Activated CD4-positive, alpha-beta memory T cell treated with anti-CD3 and anti-CD28 coated beads, Interleukin-2, amount 10 ng/mL, durations not matched to agents 7 days and 5 days (primary cell): ENCODE results near the gene ICE2. TPM values are rescaled to one million over a fixed set of nuclear protein-coding genes. Genes with fewer than 3 reads are reported as not detected.

Experiments used
- CTCF ChIA-PET: fragments of 350-600 bp; sonication (Branson Sonifier 250); formaldehyde crosslinking; loops from one replicate; lab custom pipeline; 2021; ENCODE audit warnings: antibody characterized with exemption, inconsistent platforms; lab: Charles Lee
- POLR2A ChIA-PET: fragments of 350-600 bp; sonication (Branson Sonifier 250); formaldehyde crosslinking; loops from one replicate; lab custom pipeline; 2021; ENCODE audit warnings: antibody characterized with exemption; lab: Charles Lee
- DNase-seq: peaks from one replicate; pipeline ENCODE4 v3.0.0-alpha.2; 2020
- H3K27ac Mint-ChIP-seq: one replicate; pipeline ENCODE4 v1.8.0; 2021; ENCODE audit warnings: mild to moderate bottlenecking, mixed read lengths
- H3K27me3 Mint-ChIP-seq: one replicate; pipeline ENCODE4 v1.8.0; 2021; ENCODE audit warnings: mixed read lengths
- H3K36me3 Mint-ChIP-seq: one replicate; pipeline ENCODE4 v1.8.0; 2021; ENCODE audit warnings: low read depth, mixed read lengths
- H3K4me1 Mint-ChIP-seq: one replicate; pipeline ENCODE4 v1.8.0; 2021; ENCODE audit warnings: mixed read lengths
- H3K4me3 Mint-ChIP-seq: one replicate; pipeline ENCODE4 v1.8.0; 2021; ENCODE audit warnings: mild to moderate bottlenecking, mixed read lengths
- H3K9me3 Mint-ChIP-seq: one replicate; pipeline ENCODE4 v1.8.0; 2021; ENCODE audit warnings: mixed read lengths
- total RNA-seq, 2 experiments: library from RNA; stranded (reverse); gene quantifications; one replicate each; pipeline ENCODE4 v1.2.3, GENCODE V29; 2021

ICE2 gene
- total RNA-seq, 2 experiments from 2014 or later: 56.9 to 60.4 TPM

- POLR2A ChIA-PET: interaction anchor here (0.6 to 2.1 kb wide), 3 partner anchors 16 to 43 kb away, joined by 3 to 8 read pairs (median 3); partner anchors contain the start of genes ANXA2 and ICE2
- DNase-seq: no peak
- no peaks in the 10 kb centered on the region for H3K27me3 Mint-ChIP-seq
- no peak overlapping the region for H3K27ac Mint-ChIP-seq
- H3K4me1 Mint-ChIP-seq: peaks cover 1% of the 10 kb centered on the region
- peaks cover 15% of the 10 kb centered on the region for H3K36me3 Mint-ChIP-seq
- no peaks in the 10 kb centered on the region for H3K9me3 Mint-ChIP-seq
- CTCF ChIA-PET: interaction anchor here (0.6 to 2.3 kb wide), 2 partner anchors 43 to 80 kb away, joined by 3 to 23 read pairs; partner anchors contain the start of gene ANXA2
- H3K4me3 Mint-ChIP-seq: no peak overlapping the region
Measured at GRCh38 chr15:60441331-60441730, 37.6 kb downstream of the ICE2 start.

- no peak for DNase-seq
- ChIA-PET POLR2A (interaction anchor here (0.6 kb wide), 1 partner anchor 30 kb away, joined by 3 read pairs; no protein-coding TSS in a partner anchor), CTCF (interaction anchor here (1.1 kb wide), 1 partner anchor 82 kb away, joined by 4 read pairs; no protein-coding TSS in a partner anchor)
- Mint-ChIP-seq H3K36me3 (peaks cover 19% of the 10 kb centered on the region), H3K27ac (no peak overlapping the region), H3K4me1 (peaks cover 1% of the 10 kb centered on the region), H3K9me3 (no peaks in the 10 kb centered on the region), H3K27me3 (no peaks in the 10 kb centered on the region), H3K4me3 (no peak overlapping the region)
Measured at GRCh38 chr15:60438646-60439045, 40.3 kb downstream of the ICE2 start.

- Mint-ChIP-seq H3K27ac (no peak overlapping the region), H3K36me3 (peaks cover 25% of the 10 kb centered on the region), H3K9me3 (no peaks in the 10 kb centered on the region), H3K27me3 (no peaks in the 10 kb centered on the region), H3K4me3 (no peak overlapping the region), H3K4me1 (peaks cover 6% of the 10 kb centered on the region)
- DNase-seq: no peak
- ChIA-PET POLR2A (no interaction called here), CTCF (interaction anchor here (1.8 kb wide), 1 partner anchor 91 kb away, joined by 5 read pairs; no protein-coding TSS in a partner anchor)
Measured at GRCh38 chr15:60428935-60429334, 50.0 kb downstream of the ICE2 start.

- H3K27me3 Mint-ChIP-seq: no peaks in the 10 kb centered on the region
- peaks cover 32% of the 10 kb centered on the region for H3K36me3 Mint-ChIP-seq
- H3K4me3 Mint-ChIP-seq: no peak overlapping the region
- ChIA-PET POLR2A (no interaction called here), CTCF (interaction anchor here (0.9 to 1.1 kb wide), 2 partner anchors 94 to 101 kb away, joined by 3 to 4 read pairs; no protein-coding TSS in a partner anchor)
- H3K27ac Mint-ChIP-seq: no peak overlapping the region
- DNase-seq: no peak
- peaks cover 11% of the 10 kb centered on the region for H3K4me1 Mint-ChIP-seq
- no peaks in the 10 kb centered on the region for H3K9me3 Mint-ChIP-seq
Measured at GRCh38 chr15:60426870-60427508, 52.0 kb downstream of the ICE2 start.

- ChIA-PET CTCF (interaction anchor here (1.2 kb wide), 1 partner anchor 95 kb away, joined by 3 read pairs; no protein-coding TSS in a partner anchor), POLR2A (interaction anchor here (0.9 to 1.5 kb wide), 3 partner anchors 16 to 53 kb away, joined by 3 read pairs; no protein-coding TSS in a partner anchor)
- Mint-ChIP-seq H3K27me3 (no peaks in the 10 kb centered on the region), H3K9me3 (no peaks in the 10 kb centered on the region), H3K4me3 (no peak overlapping the region), H3K27ac (no peak overlapping the region), H3K4me1 (peaks cover 10% of the 10 kb centered on the region), H3K36me3 (peaks cover 29% of the 10 kb centered on the region)
- DNase-seq: no peak
Measured at GRCh38 chr15:60425461-60425860, 53.5 kb downstream of the ICE2 start.

GRCh38 chr15:60424006-60424405, 54.9 kb downstream of the ICE2 start:
- DNase-seq: no peak
- no peak overlapping the region for H3K4me3 Mint-ChIP-seq
- H3K36me3 Mint-ChIP-seq: peaks cover 32% of the 10 kb centered on the region
- H3K27ac Mint-ChIP-seq: no peak overlapping the region
- H3K4me1 Mint-ChIP-seq: peaks cover 10% of the 10 kb centered on the region
- H3K9me3 Mint-ChIP-seq: no peaks in the 10 kb centered on the region
- POLR2A ChIA-PET: interaction anchor here (1.2 kb wide), 1 partner anchor 26 kb away, joined by 4 read pairs; the partner anchor contains the start of gene ANXA2
- CTCF ChIA-PET: no interaction called here
- H3K27me3 Mint-ChIP-seq: no peaks in the 10 kb centered on the region

- POLR2A ChIA-PET: interaction anchor here (1.2 kb wide), 1 partner anchor 26 kb away, joined by 4 read pairs; the partner anchor contains the start of gene ANXA2
- DNase-seq: no peak
- Mint-ChIP-seq H3K36me3 (peaks cover 31% of the 10 kb centered on the region), H3K4me1 (peaks cover 10% of the 10 kb centered on the region), H3K4me3 (no peak overlapping the region), H3K27me3 (no peaks in the 10 kb centered on the region), H3K9me3 (no peaks in the 10 kb centered on the region), H3K27ac (no peak overlapping the region)
- CTCF ChIA-PET: no interaction called here
Measured at GRCh38 chr15:60423537-60423936, 55.4 kb downstream of the ICE2 start.

- ChIA-PET CTCF (no interaction called here), POLR2A (interaction anchor here (1.3 kb wide), 1 partner anchor 16 kb away, joined by 3 read pairs; no protein-coding TSS in a partner anchor)
- Mint-ChIP-seq H3K4me1 (peaks cover 10% of the 10 kb centered on the region), H3K27me3 (no peaks in the 10 kb centered on the region), H3K4me3 (no peak overlapping the region), H3K9me3 (no peaks in the 10 kb centered on the region), H3K36me3 (peaks cover 27% of the 10 kb centered on the region), H3K27ac (no peak overlapping the region)
- DNase-seq: no peak
Measured at GRCh38 chr15:60421544-60421943, 57.4 kb downstream of the ICE2 start.

- Mint-ChIP-seq H3K27ac (no peak overlapping the region), H3K4me1 (peaks cover 10% of the 10 kb centered on the region), H3K36me3 (peaks cover 27% of the 10 kb centered on the region), H3K27me3 (no peaks in the 10 kb centered on the region), H3K9me3 (no peaks in the 10 kb centered on the region), H3K4me3 (no peak overlapping the region)
- POLR2A ChIA-PET: no interaction called here
- CTCF ChIA-PET: interaction anchor here (1.2 kb wide), 1 partner anchor 11 kb away, joined by 5 read pairs; no protein-coding TSS in a partner anchor
- DNase-seq: no peak
Measured at GRCh38 chr15:60420203-60420716, 58.7 kb downstream of the ICE2 start.

- peaks cover 27% of the 10 kb centered on the region for H3K36me3 Mint-ChIP-seq
- H3K9me3 Mint-ChIP-seq: no peaks in the 10 kb centered on the region
- H3K4me1 Mint-ChIP-seq: peaks cover 10% of the 10 kb centered on the region
- DNase-seq: no peak
- no peak overlapping the region for H3K27ac Mint-ChIP-seq
- no peak overlapping the region for H3K4me3 Mint-ChIP-seq
- no peaks in the 10 kb centered on the region for H3K27me3 Mint-ChIP-seq
- CTCF ChIA-PET: interaction anchor here (1.2 kb wide), 1 partner anchor 10 kb away, joined by 5 read pairs; no protein-coding TSS in a partner anchor
- POLR2A ChIA-PET: no interaction called here
Measured at GRCh38 chr15:60419753-60420152, 59.2 kb downstream of the ICE2 start.

GRCh38 chr15:60418096-60418495, 60.8 kb downstream of the ICE2 start:
- no peaks in the 10 kb centered on the region for H3K4me1 Mint-ChIP-seq
- ChIA-PET CTCF (interaction anchor here (0.6 kb wide), 1 partner anchor 420 kb away, joined by 4 read pairs; no protein-coding TSS in a partner anchor), POLR2A (interaction anchor here (0.7 to 1.7 kb wide), 2 partner anchors 9 to 20 kb away, joined by 3 to 10 read pairs; partner anchors contain the start of gene ANXA2)
- DNase-seq: no peak
- no peaks in the 10 kb centered on the region for H3K27me3 Mint-ChIP-seq
- H3K36me3 Mint-ChIP-seq: peaks cover 17% of the 10 kb centered on the region
- no peak overlapping the region for H3K4me3 Mint-ChIP-seq
- no peaks in the 10 kb centered on the region for H3K9me3 Mint-ChIP-seq
- H3K27ac Mint-ChIP-seq: no peak overlapping the region

- H3K9me3 Mint-ChIP-seq: no peaks in the 10 kb centered on the region
- H3K27ac Mint-ChIP-seq: no peak overlapping the region
- no peaks in the 10 kb centered on the region for H3K27me3 Mint-ChIP-seq
- no peaks in the 10 kb centered on the region for H3K4me1 Mint-ChIP-seq
- POLR2A ChIA-PET: interaction anchor here (1.7 kb wide), 1 partner anchor 19 kb away, joined by 10 read pairs; the partner anchor contains the start of gene ANXA2
- CTCF ChIA-PET: no interaction called here
- H3K4me3 Mint-ChIP-seq: no peak overlapping the region
- no peak for DNase-seq
- H3K36me3 Mint-ChIP-seq: peaks cover 13% of the 10 kb centered on the region
Measured at GRCh38 chr15:60417112-60417511, 61.8 kb downstream of the ICE2 start.

- H3K36me3 Mint-ChIP-seq: peaks cover 13% of the 10 kb centered on the region
- H3K9me3 Mint-ChIP-seq: no peaks in the 10 kb centered on the region
- ChIA-PET POLR2A (no interaction called here), CTCF (no interaction called here)
- H3K4me3 Mint-ChIP-seq: no peak overlapping the region
- DNase-seq: no peak
- H3K4me1 Mint-ChIP-seq: no peaks in the 10 kb centered on the region
- no peak overlapping the region for H3K27ac Mint-ChIP-seq
- H3K27me3 Mint-ChIP-seq: no peaks in the 10 kb centered on the region
Measured at GRCh38 chr15:60416484-60416883, 62.5 kb downstream of the ICE2 start.
